Caki2 (cell line): ENCODE measurements around the gene GPLD1. TPM values are rescaled to one million over a fixed set of nuclear protein-coding genes. Genes with fewer than 3 reads are reported as not detected.
"Not testable (repeated sequence)": the region's sequence is repeated elsewhere in the genome, so short reads cannot be mapped to it uniquely, and the experiment has no call there.

Source experiments
- DNase-seq: peaks from one replicate; pipeline ENCODE4 v3.0.0-alpha.2; 2015; ENCODE audit warnings: low read depth
- in situ Hi-C: cut with HindIII; loops from 2 replicates; pipeline ENCODE4 v1.10.0; 2016; ENCODE audit warnings: low sequenced_read_pairs, low pct_unique_long_range_greater_than_20kb, mixed read lengths
- total RNA-seq: library from RNA; depleted of rRNA; stranded (reverse); fragments of >200 nt; shearing (Covaris generic); gene quantifications from 2 replicates; pipeline ENCODE4 v1.2.3, GENCODE V29; 2014; ENCODE audit warnings: low replicate concordance

GPLD1 gene
- total RNA-seq, 1 experiment from 2014 or later, result 1.3 TPM

DNA sequence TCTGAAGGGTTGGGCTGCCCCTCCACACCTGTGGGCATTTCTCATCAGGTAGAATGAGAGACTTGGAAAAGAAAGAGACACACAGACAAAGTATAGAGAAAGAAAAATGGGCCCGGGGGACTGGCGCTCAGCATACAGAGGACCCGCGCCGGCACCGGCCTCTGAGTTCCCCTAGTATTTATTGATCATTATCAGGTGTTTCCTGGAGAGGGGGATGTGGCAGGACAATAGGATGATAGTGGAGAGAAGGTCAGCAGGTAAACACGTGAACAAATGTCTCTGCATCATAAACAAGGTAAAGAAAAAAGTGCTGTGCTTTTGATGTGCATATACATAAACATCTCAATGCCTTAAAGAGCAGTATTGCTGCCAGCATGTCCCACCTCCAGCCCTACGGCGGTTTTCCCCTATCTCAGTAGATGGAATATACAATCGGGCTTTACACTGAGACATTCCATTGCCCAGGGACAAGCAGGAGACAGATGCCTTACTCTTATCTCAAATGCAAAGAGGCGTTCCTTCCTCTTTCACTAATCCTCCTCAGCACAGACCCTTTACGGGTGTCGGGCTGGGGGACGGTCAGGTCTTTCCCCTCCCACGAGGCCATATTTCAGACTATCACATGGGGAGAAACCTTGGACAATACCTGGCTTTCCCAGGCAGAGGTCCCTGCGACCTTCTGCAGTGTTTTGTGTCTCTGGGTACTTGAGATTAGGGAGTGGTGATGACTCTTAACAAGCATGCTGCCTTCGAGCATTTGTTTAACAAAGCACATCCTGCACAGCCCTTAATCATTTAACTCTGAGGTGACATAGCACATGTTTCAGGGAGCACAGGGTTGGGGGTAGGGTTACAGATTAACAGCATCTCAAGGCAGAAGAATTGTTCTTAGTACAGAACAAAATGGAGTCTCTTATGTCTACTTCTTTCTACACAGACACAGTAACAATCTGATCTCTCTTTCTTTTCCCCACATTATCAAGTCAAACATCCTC is 89.0 kb downstream of the GPLD1 start:
- in situ Hi-C loops, DNase-seq: not testable (repeated sequence)

DNA sequence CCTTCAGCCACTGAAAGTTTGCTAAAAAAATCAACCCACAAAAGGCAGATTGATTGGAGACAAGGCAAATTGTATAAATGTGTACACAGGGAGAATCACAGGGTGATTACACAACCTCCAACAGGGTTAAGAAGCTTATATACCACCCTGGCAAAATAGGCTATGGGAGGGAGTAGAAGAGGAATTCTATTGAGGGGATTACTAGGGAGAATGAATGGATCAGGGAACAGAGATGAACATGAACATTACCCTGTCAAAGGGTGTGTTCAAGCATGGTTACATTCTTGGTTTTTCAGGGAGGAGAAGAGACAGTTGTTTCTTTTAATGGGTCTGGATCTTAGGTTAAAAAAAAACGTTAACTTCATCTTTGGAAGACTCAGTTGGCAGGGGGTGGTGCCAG is 91.7 kb downstream of the GPLD1 start:
- DNase-seq, result no peak
- in situ Hi-C loops, result no loop called here

- in situ Hi-C loops, result no loop called here
- no peak for DNase-seq
These were observed 92.6 kb downstream of the GPLD1 start for GRCh38 chr6:24396824-24397223.

DNA sequence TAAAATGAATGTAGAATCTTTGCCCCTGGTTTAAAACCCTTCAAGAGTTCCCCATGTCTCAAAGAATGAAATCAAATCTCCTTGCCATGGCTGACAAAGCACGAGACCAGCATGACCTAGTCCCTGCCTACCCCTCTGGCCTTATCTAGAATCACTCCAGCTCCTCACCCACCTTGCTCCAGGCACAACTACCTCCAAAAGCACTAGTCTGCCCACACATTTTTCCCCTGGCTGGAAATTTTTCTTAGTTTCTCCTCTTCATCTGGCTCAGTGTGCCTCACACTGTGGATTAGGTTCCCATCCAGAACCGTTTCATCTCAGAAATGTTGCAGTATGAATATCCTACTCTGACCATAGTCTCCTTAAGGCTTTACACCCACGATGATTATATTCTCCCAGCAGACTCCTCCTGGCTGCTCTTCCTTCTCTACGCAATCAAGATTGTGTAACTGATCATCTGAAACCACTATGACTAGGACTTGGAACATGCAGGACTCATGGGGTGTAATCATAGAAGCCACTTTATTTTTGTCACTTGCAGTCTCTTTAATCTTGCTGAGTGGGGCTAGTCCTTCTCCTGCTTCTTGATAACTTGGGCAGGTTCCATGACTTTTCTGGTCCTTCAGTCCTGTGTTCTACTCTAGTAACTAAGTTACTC is 94.5 kb downstream of the GPLD1 start:
- no peak for DNase-seq
- in situ Hi-C loops, result no loop called here

GRCh38 chr6:24394061-24394779 is 95.2 kb downstream of the GPLD1 start:
- DNase-seq, result no peak
- in situ Hi-C loops, result no loop called here

- in situ Hi-C loops, result no loop called here
- DNase-seq, result no peak
These were observed 97.5 kb downstream of the GPLD1 start for GRCh38 chr6:24391756-24392405.

DNA sequence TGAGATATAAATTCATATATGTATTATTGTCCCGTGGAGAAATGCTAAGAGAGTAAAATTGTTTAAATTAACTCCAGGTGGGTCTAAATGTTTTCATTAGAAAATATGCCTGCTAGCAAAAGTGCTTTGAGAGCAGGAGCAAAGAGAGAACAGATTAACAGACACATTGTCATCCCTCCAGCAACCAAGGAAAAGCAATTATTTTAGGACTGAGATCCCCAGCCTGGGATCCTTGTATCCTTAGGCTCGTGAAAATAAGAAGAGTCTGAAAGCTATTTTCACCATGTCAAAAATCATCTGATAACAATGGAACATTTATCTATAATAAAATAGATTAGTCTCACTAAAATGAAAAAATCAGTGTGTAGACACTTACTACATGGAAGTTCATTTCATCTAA is 98.2 kb downstream of the GPLD1 start:
- in situ Hi-C loops, result no loop called here
- DNase-seq, result no peak

DNA sequence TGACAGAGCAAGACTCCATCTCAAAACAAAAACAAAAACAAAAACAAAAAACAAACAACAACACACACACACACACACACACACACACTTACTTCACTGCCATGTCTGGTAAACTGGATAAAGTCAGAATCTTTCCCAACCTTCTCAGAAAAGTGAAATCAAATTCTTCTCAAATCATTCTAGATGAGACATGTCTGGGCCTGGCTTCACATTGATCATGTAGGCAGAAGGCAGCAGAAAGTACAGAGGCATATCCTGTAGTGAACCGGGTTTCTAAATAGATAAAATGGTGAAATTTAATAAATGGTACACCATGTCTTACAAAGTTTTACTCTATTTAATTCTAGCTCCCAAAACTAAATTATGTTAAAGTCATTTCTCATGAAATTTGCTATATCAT is 101.6 kb downstream of the GPLD1 start:
- in situ Hi-C loops, result no loop called here
- no peak for DNase-seq

GRCh38 chr6:24385536-24386269 is 103.7 kb downstream of the GPLD1 start:
- DNase-seq, result peak; percentile 37

DNA sequence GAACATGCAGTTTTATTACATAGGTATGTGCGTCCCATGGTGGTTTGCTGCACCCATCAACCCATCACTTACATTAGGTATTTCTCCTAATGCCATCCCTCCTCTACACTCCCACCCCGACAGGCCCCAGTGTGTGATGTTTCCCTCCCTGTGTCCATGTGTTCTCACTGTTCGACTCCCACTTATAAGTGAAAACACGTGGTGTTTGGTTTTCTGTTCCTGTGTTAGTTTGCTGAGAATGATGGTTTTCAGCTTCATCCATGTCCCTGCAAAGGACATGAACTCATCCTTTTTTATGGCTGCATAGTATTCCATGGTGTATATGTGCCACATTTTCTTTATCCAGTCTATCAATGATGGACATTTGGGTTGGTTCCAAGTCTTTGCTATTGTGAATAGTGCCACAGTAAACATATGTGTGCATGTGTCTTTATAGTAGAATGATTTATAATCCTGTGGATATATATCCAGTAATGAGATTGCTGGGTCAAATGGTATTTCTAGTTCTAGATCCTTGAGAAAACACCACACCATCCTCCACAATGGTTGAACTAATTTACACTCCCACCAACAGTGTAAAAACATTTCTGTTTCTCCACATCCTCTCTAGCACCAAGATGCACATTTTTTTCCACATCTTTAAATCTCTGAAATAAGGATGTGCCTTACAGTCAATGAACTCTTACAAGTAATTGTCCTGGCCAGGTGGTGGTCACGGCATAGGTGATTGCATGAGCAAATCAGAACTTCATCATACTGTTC is 104.8 kb downstream of the GPLD1 start:
- in situ Hi-C loops, result not testable (repeated sequence)

More at GRCh38 chr6:24385536-24386269, 103.7 kb downstream of the GPLD1 start:
- in situ Hi-C loops, result no loop called here

DNA sequence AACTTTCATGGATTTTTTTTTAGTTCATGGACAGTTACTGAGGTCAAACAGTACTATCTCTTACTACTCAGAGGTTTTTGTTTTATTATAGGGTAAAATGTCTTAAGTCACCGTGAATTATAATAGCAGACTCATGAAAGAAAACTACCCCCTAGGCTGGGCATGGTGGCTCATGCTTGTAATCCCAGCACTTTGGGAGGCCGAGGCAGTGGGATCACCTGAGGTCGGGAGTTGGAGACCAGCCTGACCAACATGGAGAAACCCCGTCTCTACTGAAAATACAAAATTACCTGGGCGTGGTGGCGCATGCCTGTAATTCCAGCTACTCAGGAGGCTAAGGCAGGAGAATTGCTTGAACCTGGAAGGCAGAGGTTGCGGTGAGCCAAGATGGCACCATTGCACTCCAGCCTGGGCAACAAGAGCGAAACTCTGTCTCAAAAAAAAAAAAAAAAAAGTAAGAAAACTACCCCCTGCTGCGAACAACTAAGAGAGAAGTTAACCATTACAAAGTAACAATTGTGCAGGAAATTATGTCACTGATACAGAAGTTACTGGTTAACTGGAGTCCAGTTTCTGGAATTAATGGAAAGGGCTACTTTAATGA is 106.4 kb downstream of the GPLD1 start:
- in situ Hi-C loops, result not testable (repeated sequence)
- peak; percentile 85 for DNase-seq

More for the DNA sequence above, 104.8 kb downstream of the GPLD1 start:
- not testable (repeated sequence) for DNase-seq

DNA sequence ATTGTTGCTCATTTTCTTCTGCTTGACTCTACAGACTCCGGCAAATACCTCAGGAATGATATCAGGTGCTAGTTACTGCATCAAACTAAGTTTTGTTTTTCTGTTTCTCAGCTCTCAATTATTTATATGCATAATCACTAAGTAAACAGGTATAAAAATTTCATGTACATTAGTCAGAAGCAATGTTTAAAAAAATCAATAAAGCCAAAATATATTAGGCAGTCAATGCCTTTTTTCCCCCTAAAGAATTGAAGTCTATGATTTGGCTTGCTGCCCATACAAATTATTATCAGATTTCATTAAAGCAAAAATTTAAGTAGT is 107.2 kb downstream of the GPLD1 start:
- no peak for DNase-seq
- in situ Hi-C loops, result no loop called here

GRCh38 chr6:24381476-24382219 is 107.7 kb downstream of the GPLD1 start:
- in situ Hi-C loops, result no loop called here

DNA sequence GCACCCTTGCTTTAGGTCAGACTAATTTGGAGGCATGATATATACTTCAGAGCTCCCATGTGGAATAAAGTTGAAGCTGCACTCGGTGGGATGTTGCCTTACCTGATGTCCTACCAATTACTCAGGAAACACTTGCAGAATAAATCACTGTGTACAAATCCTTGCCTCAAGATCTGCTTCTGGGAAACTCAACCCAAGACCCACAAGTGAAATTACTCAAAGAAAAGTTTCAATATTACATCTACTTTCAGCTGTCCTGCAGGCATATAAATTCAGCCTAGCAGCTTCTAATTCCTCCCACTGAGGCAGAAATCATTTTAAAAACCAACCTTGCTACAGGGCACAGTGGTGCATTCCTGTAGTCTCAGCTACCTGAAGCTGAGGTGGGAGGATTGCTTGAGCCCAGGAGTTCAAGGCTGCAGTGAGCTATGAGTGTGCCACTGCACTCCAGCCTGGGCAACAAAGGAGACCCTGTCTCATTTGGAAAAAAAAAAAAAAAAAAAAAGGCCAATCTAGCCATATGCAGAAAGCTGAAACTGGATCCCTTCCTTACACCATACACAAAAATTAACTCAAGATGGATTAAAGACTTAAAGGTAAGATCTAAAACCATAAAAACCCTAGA is 110.8 kb downstream of the GPLD1 start:
- DNase-seq, result no peak
- in situ Hi-C loops, result no loop called here

More at GRCh38 chr6:24381476-24382219, 107.7 kb downstream of the GPLD1 start:
- no peak for DNase-seq
